Fibroblast of skin of right quadriceps (primary cell): ENCODE data around the gene GTF3A.

ENCODE experiments used
- DNase-seq: peaks from one replicate; pipeline ENCODE4 v3.0.0-alpha.2; 2013

GTF3A gene

GRCh38 chr13:27449081-27449603 lies 24.7 kb downstream of the GTF3A start:
- no peak for DNase-seq

DNA sequence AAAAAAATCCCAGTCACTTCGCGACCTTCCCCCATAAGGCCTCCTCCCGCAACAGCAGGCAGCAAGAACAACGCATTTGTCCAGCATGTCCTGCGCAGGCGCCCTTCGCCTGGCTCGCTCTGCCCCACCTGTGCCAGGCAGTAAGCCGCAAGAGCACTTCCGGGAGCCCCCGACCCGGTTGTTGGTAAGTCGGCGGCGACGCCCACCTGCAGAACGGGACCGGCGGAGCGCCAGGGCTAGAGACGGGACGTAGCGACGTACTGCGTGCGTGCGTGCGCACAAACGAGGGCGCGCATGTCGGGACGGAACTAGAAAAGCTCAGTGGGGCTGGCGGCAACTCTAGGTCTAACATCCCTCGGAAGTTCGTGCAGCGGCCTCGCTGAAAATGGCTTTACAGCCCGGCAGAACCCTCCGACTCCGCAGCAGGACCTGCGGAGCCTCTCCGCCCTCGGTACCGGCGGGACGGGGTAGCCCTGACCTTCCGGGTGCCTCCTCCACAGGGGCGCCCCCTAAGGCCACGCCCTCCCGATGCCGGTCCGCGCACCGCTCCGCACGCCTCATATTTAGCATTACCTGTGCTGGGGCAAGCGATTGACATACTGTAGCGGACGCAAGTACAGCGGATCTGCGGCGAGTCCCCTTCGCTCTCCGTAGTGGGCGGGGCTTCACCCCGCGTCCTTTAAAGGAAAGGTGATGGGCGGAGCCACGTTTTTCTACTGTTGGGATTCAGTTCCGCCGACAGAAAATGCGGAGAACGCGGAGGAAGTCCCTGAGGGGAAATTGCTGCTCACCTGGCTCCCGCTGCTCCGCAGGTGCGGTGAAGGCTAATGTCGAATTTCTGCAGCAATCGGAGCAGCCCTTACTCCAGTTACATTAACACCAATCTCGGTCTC lies 25.8 kb downstream of the GTF3A start, which contains the start of gene MTIF3:
Gene MTIF3, minus strand, starts transcription at position 629 of the 893 bp plus-strand sequence. CDS start 10,116 bp downstream, outside the sequence.
- peak; percentile 90 for DNase-seq

DNA sequence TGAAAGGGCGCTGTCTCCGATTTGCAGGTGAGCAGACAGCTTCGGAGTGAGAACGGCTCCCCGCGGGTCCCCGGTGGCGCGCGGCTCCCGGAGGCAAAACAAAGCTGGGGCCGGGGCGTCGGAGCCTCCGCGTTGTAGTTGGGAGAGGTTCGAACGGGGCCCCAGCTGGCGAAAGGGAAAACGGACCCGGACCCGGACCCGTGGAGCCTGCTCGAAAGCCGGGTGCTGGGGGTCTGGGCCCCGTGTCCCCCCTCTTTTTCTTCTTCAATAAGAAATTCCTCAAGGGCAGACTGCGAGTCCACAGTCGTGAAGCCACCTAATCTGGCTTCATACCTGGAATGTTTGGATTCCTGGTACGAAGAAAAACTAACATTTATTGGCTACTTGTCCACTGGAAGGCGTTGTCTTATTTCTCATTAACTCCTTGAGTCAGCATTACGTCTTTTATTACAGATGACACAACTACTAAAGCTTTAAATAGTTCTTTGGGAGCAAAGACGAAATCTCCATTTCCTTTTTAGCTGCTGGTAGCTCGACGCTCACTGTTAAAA lies 26.6 kb downstream of the GTF3A start:
- DNase-seq, result peak; percentile 44

DNA sequence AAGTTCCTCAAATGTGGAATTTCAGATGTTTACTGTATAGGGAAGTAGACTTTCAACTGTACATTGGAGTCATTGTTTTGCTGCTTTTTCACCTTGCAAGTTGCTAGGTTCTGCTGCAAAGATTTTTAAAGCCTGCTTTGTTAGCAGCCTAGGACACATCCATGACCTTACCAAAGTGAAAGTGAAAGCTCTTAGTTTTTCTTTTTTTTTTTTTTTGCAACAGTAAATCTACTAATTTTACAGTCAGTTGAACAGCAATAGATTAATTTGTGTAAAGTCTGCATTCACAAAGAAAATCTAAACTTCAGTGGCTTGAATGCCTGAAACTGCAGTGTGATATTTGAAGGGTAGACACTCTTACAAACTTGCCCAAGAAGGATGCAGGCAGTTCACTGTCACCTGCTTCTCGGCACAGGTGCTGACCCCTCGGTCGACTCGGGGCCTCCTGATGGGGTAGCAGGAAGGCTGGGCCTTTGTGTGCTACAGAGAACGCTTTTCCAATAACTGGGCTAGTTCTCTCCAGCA lies 31.0 kb downstream of the GTF3A start:
- DNase-seq, result no peak

DNA sequence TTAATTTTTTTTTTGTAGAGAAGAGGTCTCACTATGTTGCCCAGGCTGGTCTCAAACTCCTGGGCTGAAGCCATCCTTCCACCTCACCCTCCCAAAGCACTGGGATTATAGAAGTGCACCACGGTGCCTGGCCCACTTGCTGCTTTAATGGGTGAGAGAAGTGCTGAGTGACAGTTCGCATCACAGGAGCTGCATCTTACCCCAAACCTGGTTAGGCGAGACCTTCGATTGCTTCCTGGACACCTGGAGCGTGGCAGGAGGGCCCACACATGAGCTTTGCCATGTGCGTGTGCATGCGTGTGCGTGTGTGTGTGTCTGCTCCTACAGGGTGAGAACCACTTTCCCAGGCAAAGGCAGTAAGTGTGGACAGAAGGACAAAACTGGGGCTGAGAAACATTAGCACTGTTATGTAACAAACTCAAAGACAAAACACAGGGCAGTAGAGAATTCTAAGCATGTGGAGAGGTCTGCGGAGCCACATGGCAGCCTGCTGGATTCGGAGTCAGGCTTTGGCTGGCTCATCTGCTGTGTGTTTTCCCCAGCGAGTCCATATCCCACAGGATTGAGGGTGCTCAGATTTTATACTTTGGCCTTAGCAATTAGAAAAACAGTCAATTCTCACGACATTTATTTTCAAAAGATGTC lies 37.6 kb downstream of the GTF3A start:
- DNase-seq, result no peak

DNA sequence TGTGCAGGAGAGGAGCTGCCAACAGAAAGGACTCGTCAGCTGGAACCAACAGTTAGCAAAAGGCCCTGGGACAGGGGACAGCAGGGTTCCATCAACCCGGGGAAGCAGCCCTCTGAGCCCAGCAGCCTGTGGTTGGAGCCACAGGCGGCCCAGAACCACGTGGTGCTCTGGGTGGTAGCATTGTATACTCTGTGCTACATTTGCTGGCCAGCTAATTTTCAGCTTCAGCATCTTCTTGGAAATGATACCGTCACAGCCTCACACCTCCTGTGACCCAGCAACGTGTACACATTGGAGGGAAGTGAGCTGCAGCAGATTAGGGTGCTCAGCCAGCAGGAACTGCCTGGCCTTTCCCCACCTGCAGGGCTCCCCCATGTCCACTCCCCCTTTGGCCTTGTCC lies 39.1 kb downstream of the GTF3A start:
- no peak for DNase-seq

GRCh38 chr13:27465611-27466010 lies 41.2 kb downstream of the GTF3A start:
- no peak for DNase-seq

DNA sequence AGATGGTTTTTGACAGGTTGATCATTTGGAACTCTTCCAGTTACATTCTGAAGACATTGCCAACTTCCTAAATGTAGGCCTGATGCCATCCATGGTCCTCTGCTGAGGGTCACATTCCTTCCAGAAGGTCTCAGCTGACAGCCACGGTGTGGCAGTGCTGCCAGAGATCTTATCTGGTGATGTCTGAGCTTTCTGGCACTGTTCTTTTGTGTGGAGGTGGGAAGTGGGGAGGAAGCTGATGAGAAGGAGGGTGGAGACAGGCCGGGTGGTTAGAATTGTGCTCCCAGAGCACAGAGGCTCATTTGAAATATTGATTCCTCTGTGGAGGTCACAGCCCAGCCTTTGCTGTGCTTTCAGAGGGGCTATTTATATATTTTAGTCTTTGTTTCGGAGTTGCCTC lies 42.1 kb downstream of the GTF3A start:
- no peak for DNase-seq

DNA sequence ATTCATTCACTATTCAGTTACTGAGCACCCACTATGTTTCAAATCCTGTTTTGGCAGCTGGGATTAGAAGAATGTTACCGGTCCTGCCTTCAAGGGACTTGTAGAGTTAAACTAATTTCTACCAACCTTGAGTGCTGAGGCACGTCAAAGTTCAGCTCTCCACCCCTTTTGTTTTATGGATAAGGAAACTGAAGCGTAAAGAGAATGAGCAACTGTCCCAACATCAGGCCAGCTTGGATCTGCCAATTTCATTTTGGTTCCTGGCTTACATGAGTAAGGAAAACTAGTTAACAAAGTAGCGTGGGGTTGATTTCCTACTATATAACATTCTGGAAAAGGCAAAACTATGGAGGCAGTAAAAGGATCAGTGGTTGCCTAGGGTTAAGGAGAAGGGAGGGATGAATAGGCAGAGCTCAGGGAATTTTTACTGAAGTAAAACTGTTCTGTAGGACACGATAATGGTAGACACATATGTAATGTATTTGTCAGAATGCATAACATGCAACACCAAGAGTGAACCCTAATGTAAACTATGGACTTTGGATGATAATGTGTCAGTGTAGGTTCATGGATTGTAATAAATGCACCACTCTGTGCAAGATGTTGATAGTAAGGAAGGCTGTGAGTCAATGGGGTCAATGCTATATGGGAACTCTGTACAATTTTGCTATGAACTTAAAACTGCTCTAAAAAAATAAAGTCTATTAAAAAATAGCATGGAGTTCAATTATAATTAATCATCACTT lies 45.8 kb downstream of the GTF3A start:
- DNase-seq, result no peak

DNA sequence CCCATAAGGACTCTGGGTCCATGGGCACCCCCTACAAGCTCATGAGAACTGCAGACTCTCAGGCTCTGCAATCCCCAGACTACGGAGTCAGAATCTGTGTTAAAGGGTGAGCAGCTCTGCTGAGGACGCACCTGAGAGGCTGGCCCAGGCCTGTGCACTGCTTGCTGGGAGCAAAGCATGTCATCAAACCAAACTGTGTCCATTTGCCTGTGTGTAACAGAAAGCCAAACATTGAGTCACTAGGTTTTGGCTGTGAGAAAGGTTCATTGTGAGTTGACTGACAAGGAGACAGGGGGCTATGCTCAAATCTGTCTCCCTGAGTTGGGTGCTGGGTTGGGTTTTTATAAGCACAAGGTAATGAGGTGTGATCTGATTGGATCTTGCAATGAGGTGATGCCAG lies 48.0 kb downstream of the GTF3A start:
- no peak for DNase-seq

DNA sequence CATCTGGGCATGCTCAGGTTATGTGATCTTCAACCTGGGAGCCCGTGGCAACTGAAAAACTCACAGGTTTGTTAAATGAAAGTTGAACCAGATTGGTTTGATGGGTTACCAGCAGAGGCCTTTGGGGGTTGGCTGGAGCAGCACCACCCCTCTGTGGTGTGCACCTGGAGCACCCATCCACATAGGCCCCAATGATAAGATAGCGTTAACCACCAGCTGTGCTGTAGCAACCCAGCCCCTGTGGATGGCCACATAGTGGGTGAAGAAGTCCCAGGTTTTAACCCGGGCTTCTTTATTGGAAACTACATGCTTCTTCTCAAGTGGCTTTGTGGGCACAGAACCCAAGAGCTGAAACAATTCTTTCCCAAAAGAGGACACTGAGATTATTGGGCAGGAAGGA lies 48.5 kb downstream of the GTF3A start:
- no peak for DNase-seq

DNA sequence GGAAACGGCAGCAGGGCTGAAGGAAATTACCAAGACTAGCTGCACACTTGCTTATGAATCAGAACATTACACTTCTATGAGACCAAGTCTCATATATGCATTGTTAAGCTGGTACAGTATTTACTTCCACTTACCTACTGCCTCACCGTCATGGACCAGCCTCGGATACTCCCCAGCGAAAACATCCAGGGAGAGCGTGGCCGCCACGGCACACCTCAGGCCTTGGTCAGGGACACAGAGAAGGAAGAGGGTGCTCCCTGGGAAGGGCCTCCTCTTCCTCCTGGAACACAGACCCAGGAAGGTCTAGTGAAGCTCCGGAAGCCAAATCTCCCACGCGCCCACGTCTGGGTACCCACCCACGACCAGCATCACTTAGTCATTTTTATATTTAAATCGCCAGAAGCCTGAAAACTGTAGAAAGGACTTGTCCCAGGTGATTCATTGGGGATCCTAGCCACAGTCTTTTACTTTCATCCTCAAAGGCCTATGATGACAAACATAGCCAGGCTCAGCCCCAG lies 50.4 kb downstream of the GTF3A start:
- no peak for DNase-seq

DNA sequence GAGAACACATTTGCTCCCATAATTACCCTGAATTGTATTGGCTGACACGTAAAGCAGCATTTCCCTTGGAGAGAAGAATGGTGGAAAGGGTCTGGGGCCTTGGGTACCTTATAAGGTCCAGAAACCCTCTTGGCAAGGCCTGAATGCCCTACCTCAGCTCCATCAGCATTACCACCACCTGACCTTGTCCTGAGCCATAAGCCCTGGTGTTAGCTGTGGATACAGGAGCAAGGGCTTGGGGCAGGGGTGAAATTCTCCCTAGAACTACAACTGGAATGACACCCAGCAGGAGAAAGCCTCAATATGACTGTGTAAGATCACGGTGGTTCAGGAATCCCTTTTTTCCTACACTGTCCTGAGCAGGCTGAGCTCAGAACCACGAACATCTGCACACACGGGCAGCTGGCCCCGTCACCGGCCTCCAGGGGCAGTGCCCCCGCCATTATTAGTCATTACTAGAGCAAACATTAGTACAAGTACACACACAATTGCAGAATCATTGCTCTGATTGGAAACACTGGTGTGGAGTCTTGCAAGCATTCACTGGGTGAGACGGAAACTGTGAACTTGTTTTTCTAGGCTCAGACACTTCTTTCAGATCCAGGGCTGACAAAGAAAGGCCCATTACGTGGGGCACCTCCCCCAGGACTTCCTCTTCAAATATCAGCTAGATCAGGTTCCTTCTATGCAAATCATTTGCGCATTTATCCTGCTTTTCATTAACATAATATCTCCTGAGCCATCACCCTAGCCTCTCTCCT lies 52.7 kb downstream of the GTF3A start:
- DNase-seq, result no peak

GRCh38 chr13:27481766-27482165 lies 57.3 kb downstream of the GTF3A start:
- peak; percentile 13 for DNase-seq

DNA sequence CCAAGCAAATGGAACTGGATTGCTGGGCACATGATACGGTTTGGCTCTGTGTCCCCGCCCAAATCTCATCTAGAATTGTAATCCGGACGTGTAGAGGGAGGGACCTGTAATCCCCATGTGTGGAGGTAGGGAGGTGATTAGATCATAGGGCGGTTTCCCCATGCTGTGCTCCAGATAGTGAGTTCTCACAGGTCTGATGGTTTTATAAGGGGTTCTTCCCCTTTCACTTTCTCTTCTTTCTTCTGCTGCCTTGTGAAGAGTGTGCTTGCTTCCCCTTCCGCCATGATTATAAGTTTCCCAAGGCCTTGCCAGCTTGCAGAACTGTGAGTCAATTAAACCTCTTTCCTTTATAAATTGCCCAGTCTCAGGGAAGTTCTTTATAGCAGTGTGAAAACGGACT lies 58.6 kb downstream of the GTF3A start:
- no peak for DNase-seq

DNA sequence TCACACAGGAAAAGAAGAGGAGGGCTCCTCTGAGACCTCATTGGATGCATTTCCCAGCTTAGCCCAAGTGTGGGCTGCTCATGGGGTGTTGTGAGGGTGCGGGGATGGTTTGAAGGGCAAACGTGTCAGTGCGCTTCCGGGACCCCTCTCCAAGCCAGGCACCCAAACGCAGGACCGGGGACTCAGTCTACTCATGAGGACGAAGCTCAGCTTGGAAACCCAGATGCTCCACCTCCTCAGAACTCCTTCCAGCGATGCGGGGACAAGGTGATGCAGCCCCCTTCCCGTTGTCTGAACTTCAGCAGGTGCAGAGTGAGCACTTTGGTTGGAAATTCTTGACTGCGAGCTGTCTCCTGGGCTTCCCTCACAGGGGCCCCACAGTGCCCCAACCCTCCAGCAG lies 59.0 kb downstream of the GTF3A start:
- no peak for DNase-seq
